ENCODE data around the gene RIBC2. TPM values are rescaled to one million over a fixed set of nuclear protein-coding genes. Genes with fewer than 3 reads are reported as not detected.

RIBC2 gene
- total and polyA plus RNA-seq, 7 donors: 1.5 TPM; not detected in 6

DNA sequence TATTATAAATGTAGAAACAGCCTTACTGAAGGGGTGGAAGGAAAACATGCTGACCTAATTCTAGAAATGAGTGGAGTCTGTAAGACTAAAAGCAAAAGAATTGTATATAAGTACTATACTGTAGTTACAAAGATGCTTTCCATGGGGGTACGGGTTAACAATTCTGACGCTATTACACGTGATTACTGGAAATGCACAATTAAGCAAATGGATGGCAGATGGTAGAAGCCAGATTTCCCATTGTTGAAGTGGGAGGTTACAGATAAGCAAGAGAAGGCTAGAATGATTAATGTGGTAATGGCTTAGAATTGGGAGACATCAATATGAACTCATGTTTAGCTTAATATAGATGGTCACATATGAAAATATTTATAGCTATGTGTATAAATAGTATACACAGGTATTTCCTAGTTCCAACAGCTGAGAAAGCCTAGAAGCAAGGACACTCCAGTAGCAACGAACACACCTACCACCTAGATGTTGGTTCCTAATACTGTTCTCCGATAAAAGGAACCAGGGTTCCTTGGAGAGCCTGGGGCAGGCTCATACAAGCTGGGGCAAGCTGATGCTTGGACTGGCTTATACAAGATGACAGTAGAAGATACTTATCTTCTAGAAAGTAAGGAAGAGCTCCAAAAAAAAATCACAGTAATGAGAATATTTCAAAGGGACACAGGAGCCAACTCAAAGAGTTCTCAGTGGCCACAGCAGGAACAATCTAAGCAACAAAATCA, 13.6 kb upstream of the RIBC2 start:
- peaks cover 0 to 5% (median 0%) of the 10 kb centered on the region in 3 donors for H3K27me3 ChIP-seq
- H3K4me3 ChIP-seq: no peak overlapping the region
- no peaks in the 10 kb centered on the region for H3K4me1 ChIP-seq
- H3K9me3 ChIP-seq: no peaks in the 10 kb centered on the region
- DNase-seq: no peak
- 93 to 94% methylated on average over 5 of the region's 5 CpGs for WGBS, 2 donors
- no peaks in the 10 kb centered on the region for H3K36me3 ChIP-seq
- TF ChIP-seq EP300 (IDR thresholded peaks at IDR 0.05) (no peak), POLR2A (IDR thresholded peaks at IDR 0.05) (no peak), POLR2AphosphoS5 (IDR thresholded peaks at IDR 0.05) (no peak)
- TF ChIP-seq, protein P1, sequence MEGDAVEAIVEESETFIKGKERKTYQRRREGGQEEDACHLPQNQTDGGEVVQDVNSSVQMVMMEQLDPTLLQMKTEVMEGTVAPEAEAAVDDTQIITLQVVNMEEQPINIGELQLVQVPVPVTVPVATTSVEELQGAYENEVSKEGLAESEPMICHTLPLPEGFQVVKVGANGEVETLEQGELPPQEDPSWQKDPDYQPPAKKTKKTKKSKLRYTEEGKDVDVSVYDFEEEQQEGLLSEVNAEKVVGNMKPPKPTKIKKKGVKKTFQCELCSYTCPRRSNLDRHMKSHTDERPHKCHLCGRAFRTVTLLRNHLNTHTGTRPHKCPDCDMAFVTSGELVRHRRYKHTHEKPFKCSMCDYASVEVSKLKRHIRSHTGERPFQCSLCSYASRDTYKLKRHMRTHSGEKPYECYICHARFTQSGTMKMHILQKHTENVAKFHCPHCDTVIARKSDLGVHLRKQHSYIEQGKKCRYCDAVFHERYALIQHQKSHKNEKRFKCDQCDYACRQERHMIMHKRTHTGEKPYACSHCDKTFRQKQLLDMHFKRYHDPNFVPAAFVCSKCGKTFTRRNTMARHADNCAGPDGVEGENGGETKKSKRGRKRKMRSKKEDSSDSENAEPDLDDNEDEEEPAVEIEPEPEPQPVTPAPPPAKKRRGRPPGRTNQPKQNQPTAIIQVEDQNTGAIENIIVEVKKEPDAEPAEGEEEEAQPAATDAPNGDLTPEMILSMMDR (IDR thresholded peaks at IDR 0.05): no peak
- intact Hi-C loops (cut with DNase I): no loop called here
- H3K27ac ChIP-seq: no peak overlapping the region

- WGBS, 2 donors: 66 to 84% methylated on average over 3 of the region's 3 CpGs
- H3K27ac ChIP-seq: no peak overlapping the region
- TF ChIP-seq POLR2A (IDR thresholded peaks at IDR 0.05) (no peak), POLR2AphosphoS5 (IDR thresholded peaks at IDR 0.05) (no peak), EP300 (IDR thresholded peaks at IDR 0.05) (no peak)
- TF ChIP-seq, protein P1 (IDR thresholded peaks at IDR 0.05): no peak
These were observed 11.0 kb upstream of the RIBC2 start for GRCh38 chr22:45402466-45402985.

GRCh38 chr22:45407793-45408192, 5.7 kb upstream of the RIBC2 start:
- peaks cover 0 to under 1% (median 0%) of the 10 kb centered on the region in 4 donors for H3K4me1 ChIP-seq
- DNase-seq: no peak
- no peaks in the 10 kb centered on the region for H3K9me3 ChIP-seq
- intact Hi-C loops (cut with DNase I): no loop called here
- TF ChIP-seq, protein P1 (IDR thresholded peaks at IDR 0.05): no peak
- TF ChIP-seq EP300 (IDR thresholded peaks at IDR 0.05) (no peak), POLR2A (IDR thresholded peaks at IDR 0.05) (no peak), POLR2AphosphoS5 (IDR thresholded peaks at IDR 0.05) (no peak)
- H3K27ac ChIP-seq: no peak overlapping the region
- peaks cover 0 to 4% (median 3%) of the 10 kb centered on the region in 3 donors for H3K27me3 ChIP-seq
- 98% methylated on average over 5 of the region's 5 CpGs for WGBS, 2 donors
- no peaks in the 10 kb centered on the region for H3K36me3 ChIP-seq
- no peak overlapping the region for H3K4me3 ChIP-seq

More at GRCh38 chr22:45402466-45402985, 11.0 kb upstream of the RIBC2 start:
- Histone ChIP-seq H3K4me1 (no peaks in the 10 kb centered on the region), H3K9me3 (no peaks in the 10 kb centered on the region), H3K27me3 (peaks cover 0 to 1% (median 0%) of the 10 kb centered on the region in 3 donors), H3K4me3 (no peak overlapping the region), H3K36me3 (no peaks in the 10 kb centered on the region)
- DNase-seq: no peak
- intact Hi-C loops (cut with DNase I): no loop called here

GRCh38 chr22:45413013-45413367, 503 bp upstream of the RIBC2 start:
- DNase-seq: no peak
- Histone ChIP-seq H3K4me3 (peak overlapping the region in 3 of 4 donors; percentile 31 to 52 (median 48)), H3K27me3 (peaks cover 0 to 11% (median 8%) of the 10 kb centered on the region in 3 donors), H3K4me1 (peaks cover 0 to 15% (median 9%) of the 10 kb centered on the region in 4 donors), H3K27ac (no peak overlapping the region), H3K9me3 (no peaks in the 10 kb centered on the region), H3K36me3 (no peaks in the 10 kb centered on the region)
- intact Hi-C loops (cut with DNase I): no loop called here
- WGBS, 2 donors: 91 to 96% methylated on average over 27 of the region's 27 CpGs
- TF ChIP-seq, protein P1 (IDR thresholded peaks at IDR 0.05): no peak
- TF ChIP-seq EP300 (IDR thresholded peaks at IDR 0.05) (no peak), POLR2A (IDR thresholded peaks at IDR 0.05) (no peak), POLR2AphosphoS5 (IDR thresholded peaks at IDR 0.05) (no peak)

Data from sigmoid colon (tissue), 7 donors.